Activated T-helper 9 cell treated with anti-CD3 and anti-CD28 coated beads, Interleukin-2, amount 50 U/mL, for 16 hours (primary cell): ENCODE data around the gene KLC4.
"Not testable (repeated sequence)": the region's sequence is repeated elsewhere in the genome, so short reads cannot be mapped to it uniquely, and the experiment has no call there.

Experiments used
- DNase-seq: peaks from one replicate; pipeline ENCODE4 v3.0.0-alpha.2; 2020; ENCODE audit warnings: low read depth

KLC4 gene

GRCh38 chr6:43093436-43094289 lies 34.2 kb downstream of the KLC4 start:
- DNase-seq: no peak

GRCh38 chr6:43095939-43096338 lies 36.5 kb downstream of the KLC4 start:
- no peak for DNase-seq

- DNase-seq: no peak
Observed at GRCh38 chr6:43096451-43097097, 37.1 kb downstream of the KLC4 start.

- DNase-seq: no peak
Observed at GRCh38 chr6:43097098-43097489, 37.7 kb downstream of the KLC4 start.

- DNase-seq: no peak
Observed at GRCh38 chr6:43097502-43097901, 38.1 kb downstream of the KLC4 start.

- DNase-seq: no peak
Observed at GRCh38 chr6:43101497-43101896, 42.1 kb downstream of the KLC4 start.

GRCh38 chr6:43103253-43103876 lies 43.9 kb downstream of the KLC4 start:
- no peak for DNase-seq

DNA sequence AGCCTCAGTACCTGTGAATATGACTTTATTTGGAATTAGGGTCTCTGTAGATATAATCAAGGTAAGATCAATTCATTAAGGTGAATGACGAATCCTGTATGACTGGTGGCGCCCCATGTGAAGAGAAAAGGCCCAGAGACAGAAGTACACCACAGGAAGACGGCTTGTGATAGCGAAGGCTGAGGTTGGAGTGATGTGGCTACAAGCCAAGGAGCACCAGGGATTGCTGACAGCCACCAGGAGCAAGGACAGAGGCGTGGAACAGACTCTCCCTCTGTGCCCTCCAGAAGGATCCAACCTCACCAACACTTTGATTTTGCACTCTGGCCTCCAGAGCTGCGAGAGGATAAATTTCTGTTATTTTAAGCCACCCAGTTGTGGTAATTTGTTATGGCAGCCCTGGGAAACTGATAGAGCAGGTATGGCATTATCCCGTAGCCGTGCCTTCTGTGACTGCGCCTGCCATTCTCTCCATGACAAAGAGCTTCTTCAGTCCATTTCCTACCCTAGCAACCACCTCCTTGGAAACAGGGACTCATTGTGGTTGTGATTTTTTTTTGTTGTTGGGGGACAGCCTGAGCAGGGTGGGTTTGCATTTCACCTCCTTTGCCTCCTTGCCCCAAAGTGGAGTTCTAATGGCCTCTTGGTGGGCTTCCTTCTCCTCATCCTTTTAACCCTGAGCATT lies 46.2 kb downstream of the KLC4 start:
- DNase-seq: no peak

- no peak for DNase-seq
Observed at GRCh38 chr6:43107344-43108062, 48.1 kb downstream of the KLC4 start.

DNA sequence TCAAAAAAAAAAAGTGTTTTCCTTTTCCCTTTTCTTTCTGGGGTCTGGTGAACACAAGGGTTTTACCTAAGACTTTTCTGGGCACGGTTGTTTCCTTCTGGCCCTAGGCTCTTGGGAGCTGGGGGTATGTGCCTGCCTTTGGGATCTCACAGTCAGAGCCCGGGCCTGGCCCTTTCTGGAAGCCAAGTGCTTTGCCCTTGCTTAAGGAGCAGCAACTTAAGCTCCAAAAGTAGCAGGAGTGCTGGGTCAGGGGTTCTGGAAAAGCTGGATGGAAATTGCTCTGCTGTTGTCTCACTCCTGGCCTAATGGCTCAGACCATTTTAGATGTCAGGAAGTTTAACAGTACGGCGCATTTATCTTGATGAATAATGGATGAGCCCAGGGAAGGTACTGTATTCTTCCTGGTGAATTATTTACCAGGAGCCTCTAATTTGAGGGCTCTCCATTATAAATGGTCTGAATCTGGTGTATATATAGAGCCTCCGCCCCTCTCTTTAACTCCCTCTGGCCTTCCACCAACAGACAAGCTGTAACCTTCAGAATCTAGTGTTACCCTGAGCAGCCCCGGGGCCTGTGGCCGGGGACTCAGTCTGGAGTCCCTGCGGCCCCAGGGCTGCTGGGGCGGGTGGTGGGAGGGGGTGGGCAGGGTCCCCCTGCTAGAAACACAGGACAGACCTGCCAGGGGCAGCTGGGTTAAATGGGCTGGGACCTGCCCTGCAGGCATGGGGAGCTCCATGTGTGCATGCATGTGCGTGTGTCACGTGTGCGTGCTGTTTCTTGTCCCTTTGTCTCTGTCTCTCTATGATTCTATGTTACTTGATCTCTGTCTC lies 54.2 kb downstream of the KLC4 start:
- DNase-seq: no peak

- DNase-seq: no peak
Observed at GRCh38 chr6:43115365-43115764, 55.9 kb downstream of the KLC4 start.

- DNase-seq: not testable (repeated sequence)
Observed at GRCh38 chr6:43117466-43117865, 58.0 kb downstream of the KLC4 start.

- DNase-seq: no peak
Observed at GRCh38 chr6:43119482-43119881, 60.1 kb downstream of the KLC4 start.

DNA sequence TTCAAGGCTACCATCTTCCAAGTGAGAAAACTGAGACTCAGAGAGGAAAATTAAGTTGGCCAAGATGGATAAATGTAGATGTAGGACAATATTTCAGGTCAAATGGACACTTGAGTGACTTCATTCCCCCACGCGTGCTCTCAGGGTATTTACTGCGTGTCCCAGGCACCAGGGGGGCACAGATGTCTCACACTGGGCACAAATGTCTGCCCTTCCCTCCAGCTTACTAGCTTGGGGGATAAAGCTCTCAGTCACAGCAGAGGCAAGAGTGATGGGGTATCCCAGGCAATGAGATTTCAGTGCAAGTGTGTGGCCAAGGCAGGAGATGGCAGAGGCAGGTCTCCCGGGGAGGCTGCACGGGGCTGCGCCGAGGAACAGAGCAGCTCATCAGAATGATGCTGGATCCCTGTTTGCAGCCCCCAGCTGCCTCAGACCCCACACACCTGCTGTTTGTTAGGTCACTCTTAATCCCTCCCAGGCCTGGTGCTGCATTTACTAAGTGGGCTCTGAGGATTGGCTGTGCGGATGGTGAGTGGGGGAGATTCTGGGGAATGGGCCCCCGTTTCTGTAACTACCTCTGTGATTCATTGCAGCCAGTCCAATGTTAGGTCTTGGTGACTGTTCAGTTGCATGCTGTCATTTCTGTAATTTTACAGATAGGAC lies 60.8 kb downstream of the KLC4 start:
- no peak for DNase-seq

- DNase-seq: no peak
Observed at GRCh38 chr6:43120944-43121913, 61.8 kb downstream of the KLC4 start.

DNA sequence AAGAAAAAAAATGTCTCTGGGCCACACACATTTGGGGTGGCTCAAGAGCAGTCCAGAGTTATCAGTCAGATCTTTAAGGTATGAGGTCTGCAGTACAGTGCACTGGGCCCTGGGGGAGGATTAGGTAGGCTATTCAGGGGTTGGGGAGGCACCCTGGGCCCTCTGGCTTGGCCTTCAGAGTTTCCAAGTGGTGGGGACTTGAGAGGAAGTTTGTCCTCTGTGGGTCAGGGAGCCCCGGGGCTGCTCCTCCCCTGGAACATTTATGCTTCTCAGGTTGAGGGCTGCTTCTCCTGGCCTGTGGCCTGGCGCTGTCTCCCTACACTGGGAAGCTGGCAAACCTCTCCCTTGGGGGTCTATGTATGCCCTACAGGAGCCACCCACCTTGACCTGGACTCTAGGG lies 62.7 kb downstream of the KLC4 start:
- no peak for DNase-seq

DNA sequence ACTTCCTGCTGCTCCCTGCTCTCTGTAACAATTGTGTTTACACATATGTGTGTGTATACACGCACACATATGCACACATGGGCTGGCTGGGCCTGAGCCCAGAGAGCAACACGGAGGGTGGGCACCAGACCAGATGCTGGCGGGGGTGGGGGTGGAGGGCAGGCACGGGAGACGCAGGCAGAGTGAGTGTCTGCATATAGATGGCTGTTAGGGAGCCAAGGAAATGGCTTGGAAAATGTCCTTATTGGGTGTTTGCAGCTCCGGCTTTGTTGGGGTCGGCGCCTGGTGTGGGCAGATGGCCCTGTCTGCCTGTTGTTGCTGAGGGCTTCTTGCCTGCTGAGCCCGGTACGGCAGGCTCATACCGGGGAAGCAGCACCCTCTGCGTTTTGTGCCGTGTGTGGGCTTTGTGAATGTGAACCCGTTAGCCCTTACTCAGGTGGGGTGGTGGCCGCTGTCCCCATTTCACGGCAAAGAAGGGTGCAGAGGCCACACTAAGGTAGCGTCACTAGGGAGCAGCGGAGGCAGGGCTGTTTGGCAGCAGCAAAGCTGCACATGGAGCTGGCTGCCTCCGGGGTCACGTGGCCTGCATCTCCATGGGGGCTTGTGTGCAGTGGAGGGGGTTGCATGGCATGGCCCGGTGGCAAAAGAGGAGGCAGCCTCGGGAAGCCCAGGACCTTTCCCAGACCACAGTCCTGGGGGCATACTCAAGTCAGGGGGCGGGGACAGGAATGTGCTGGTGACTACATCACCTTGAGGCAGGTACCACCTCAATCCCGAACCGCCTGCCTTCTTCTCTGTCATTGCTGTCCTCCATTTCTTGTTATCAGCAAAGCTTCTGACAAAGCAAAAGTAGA lies 64.3 kb downstream of the KLC4 start:
- DNase-seq: no peak

- no peak for DNase-seq
Observed at GRCh38 chr6:43124481-43124880, 65.0 kb downstream of the KLC4 start.
